Hepatocyte (in vitro differentiated cells): ENCODE measurements around the gene PKNOX1.
"Not testable (repeated sequence)": the region's sequence is repeated elsewhere in the genome, so short reads cannot be mapped to it uniquely, and the experiment has no call there.

Experiments used
- EZH2 ChIP-seq: fragments of 200-600 bp; sonication (generic); IDR thresholded peaks from 2 replicates; pipeline ENCODE4 v1.6.1; 2016; ENCODE audit warnings: antibody characterized with exemption, mild to moderate bottlenecking, borderline replicate concordance
- EZH2phosphoT487 ChIP-seq: fragments of 200-600 bp; sonication (generic); IDR thresholded peaks from one replicate; pipeline ENCODE4 v1.6.1; 2018; ENCODE audit warnings: antibody characterized with exemption, mild to moderate bottlenecking, low read depth, moderate library complexity; ENCODE audit not compliant: unreplicated experiment, severe bottlenecking

DNA sequence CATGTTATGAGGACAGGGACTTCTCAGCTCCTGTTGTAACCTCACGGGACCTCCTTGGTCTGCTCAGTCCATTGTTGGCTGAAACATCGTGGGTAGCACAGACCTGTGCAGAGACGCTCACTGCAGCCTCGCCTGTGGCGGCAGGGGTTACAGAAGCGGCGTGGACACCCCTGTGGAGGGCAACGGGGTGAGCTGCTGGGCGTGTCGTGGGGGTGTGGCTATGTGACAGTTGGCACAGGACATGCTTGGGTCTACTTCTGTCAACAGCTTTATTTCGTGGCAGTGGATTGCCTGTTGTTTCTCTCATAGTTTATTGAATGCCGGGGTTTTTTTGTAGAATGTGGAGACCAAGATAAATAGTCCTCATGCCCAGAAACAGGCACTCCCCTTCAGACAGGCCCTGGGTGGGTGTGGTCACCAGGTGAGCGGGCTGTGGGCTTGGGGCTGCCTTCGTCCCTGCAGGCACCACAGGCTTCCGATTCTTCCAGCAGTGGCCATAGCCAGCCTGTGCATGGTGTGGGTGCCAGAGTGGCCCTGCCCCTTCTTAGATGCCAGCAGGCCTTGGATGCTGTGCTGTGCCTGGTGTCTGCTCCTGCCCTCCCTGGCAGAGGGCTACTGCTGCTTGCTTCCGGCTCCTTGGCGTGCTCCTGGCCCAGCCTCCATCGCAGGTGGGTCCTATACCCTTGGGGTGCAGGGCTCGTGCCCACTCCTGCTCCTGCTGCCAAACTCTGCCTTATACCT lies 63.7 kb downstream of the PKNOX1 start:
- not testable (repeated sequence) for TF ChIP-seq EZH2phosphoT487, EZH2
